ENCODE results near the gene PCDHGA8.
"Not testable (repeated sequence)": the region's sequence is repeated elsewhere in the genome, so short reads cannot be mapped to it uniquely, and the experiment has no call there.

Gene PCDHGA8

DNA sequence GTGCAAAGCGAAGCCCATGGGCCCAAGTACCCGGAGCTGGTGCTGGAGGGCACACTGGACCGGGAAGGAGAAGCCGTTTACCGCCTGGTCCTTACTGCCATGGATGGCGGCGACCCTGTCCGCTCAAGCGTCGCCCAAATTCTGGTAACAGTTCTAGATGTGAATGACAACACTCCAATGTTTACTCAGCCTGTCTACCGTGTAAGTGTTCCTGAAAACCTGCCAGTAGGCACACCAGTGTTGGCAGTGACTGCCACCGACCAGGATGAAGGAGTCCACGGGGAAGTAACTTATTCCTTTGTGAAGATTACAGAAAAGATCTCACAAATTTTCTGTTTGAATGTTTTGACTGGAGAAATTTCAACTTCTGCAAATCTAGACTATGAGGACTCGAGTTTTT is 17.8 kb upstream of the PCDHGA8 start:
- DNase-seq (ENCODE audit: extremely low read depth, low read depth): no peak
- TF ChIP-seq CTCF (IDR thresholded peaks at IDR 0.05; ENCODE audit: low read depth, low read length): no peak

DNA sequence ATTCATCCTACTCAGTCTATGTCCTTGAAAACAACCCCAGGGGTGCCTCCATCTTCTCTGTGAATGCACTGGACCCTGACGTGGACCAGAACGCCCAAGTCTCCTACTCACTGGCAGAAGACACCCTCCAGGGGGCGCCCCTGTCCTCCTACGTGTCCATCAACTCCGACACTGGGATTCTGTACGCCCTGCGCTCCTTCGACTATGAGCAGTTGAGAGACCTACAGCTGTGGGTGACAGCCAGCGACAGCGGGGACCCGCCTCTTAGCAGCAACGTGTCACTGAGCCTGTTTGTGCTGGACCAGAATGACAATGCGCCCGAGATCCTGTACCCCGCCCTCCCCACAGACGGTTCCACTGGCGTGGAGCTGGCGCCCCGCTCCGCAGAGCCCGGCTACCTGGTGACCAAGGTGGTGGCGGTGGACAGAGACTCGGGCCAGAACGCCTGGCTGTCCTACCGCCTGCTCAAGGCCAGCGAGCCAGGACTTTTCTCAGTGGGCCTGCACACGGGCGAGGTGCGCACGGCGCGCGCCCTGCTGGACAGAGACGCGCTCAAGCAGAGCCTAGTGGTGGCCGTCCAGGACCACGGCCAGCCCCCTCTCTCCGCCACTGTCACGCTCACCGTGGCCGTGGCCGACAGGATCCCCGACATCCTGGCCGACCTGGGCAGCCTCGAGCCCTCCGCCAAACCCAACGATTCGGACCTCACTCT is 16.8 kb upstream of the PCDHGA8 start:
- not testable (repeated sequence) for DNase-seq (ENCODE audit: extremely low read depth, low read depth)

- peak; percentile 32 for TF ChIP-seq CTCF (IDR thresholded peaks at IDR 0.05; ENCODE audit: low read depth, low read length)
- no peak for DNase-seq (ENCODE audit: extremely low read depth, low read depth)
Observed at GRCh38 chr5:141382469-141383294, 9.8 kb upstream of the PCDHGA8 start, which contains the start of gene PCDHGA7. TSS of gene PCDHGA7 (plus strand) at chr5:141382742. CDS start at chr5:141382900, 158 bp downstream.

GRCh38 chr5:141383345-141383744 is 9.1 kb upstream of the PCDHGA8 start:
- DNase-seq (ENCODE audit: extremely low read depth, low read depth): no peak
- no peak for TF ChIP-seq CTCF (IDR thresholded peaks at IDR 0.05; ENCODE audit: low read depth, low read length)

DNA sequence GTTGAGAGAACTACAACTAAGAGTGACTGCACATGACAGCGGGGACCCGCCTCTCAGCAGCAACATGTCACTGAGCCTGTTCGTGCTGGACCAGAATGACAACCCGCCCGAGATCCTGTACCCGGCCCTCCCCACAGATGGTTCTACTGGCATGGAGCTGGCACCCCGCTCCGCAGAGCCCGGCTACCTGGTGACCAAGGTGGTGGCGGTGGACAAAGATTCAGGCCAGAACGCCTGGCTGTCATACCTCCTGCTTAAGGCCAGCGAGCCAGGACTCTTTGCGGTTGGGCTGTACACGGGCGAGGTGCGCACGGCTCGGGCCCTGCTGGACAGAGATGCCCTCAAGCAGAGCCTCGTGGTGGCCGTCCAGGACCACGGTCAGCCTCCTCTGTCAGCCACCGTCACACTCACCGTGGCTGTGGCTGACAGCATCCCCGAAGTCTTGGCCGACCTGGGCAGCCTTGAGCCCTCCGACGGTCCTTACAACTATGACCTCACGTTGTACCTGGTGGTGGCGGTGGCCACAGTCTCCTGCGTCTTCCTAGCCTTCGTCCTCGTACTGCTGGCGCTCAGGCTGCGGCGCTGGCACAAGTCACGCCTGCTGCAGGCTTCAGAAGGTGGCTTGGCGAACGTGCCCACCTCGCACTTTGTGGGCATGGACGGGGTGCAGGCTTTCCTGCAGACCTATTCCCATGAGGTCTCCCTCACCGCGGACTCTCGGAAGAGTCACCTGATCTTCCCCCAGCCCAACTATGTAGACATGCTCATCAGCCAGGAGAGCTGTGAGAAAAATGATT is 7.8 kb upstream of the PCDHGA8 start:
- TF ChIP-seq CTCF (IDR thresholded peaks at IDR 0.05; ENCODE audit: low read depth, low read length): no peak
- DNase-seq (ENCODE audit: extremely low read depth, low read depth): no peak

DNA sequence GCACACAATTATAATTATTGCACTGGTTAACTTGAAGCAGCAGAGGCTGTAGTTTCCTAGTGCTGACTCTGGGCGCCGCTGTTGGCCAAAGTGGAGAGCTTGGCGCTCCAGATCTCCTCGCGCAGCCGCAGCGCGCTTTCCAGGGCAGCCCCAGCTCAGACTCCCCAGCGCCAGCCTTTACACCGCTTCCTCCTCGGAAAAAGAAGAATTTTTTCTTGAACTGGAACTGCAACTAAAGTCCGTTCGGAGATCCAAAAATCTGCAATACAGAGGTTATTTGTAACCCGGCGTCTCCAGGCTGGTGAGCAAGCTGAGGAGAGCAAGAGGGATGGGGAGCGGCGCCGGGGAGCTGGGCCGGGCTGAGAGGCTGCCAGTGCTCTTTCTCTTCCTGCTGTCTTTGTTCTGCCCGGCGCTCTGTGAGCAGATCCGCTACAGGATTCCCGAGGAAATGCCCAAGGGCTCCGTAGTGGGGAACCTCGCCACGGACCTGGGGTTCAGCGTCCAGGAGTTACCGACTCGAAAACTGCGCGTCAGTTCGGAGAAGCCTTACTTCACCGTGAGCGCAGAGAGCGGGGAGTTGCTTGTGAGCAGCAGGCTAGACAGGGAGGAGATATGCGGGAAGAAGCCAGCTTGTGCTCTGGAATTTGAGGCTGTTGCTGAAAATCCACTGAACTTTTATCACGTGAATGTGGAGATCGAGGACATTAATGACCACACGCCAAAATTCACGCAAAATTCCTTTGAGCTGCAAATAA is 4.7 kb upstream of the PCDHGA8 start, which contains the start of gene PCDHGB4:
TSS of gene PCDHGB4 (plus strand) at position 142 of the 755 bp plus-strand sequence. CDS start at position 329, 187 bp downstream.
- TF ChIP-seq CTCF (IDR thresholded peaks at IDR 0.05; ENCODE audit: low read depth, low read length): peak; percentile 43
- not testable (repeated sequence) for DNase-seq (ENCODE audit: extremely low read depth, low read depth)

DNA sequence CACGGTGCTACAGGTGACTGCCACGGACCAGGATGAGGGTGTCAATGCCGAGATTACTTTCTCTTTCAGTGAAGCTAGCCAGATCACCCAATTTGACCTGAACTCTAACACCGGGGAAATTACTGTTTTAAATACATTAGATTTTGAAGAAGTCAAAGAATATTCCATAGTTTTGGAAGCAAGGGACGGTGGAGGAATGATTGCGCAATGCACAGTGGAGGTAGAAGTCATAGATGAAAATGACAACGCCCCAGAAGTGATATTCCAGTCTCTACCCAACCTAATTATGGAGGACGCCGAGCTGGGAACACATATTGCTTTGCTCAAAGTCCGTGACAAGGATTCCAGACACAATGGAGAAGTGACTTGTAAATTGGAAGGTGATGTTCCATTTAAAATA is 3.8 kb upstream of the PCDHGA8 start:
- no peak for TF ChIP-seq CTCF (IDR thresholded peaks at IDR 0.05; ENCODE audit: low read depth, low read length)
- no peak for DNase-seq (ENCODE audit: extremely low read depth, low read depth)
